Suprapubic skin (tissue), 4 donors: ENCODE data around the gene MED25.

ENCODE experiments used
- CTCF ChIP-seq, 2 donors: fragments of 200-600 bp in 1 of 2; fragments of 450-650 bp in 1 of 2; sonication (generic) in 1 of 2; IDR thresholded peaks; one replicate each; pipeline ENCODE4 v1.5.1; 2016 to 2019; ENCODE audit warnings: antibody characterized with exemption in 2 of 2, mild to moderate bottlenecking in 1 of 2, moderate library complexity in 1 of 2
- POLR2A ChIP-seq, 2 donors: fragments of 450-650 bp; IDR thresholded peaks; one replicate each; pipeline ENCODE4 v1.6.1; 2017; ENCODE audit warnings: antibody characterized with exemption in 2 of 2, mild to moderate bottlenecking in 2 of 2, moderate library complexity in 2 of 2
- POLR2AphosphoS5 ChIP-seq, 3 donors: sonication (generic); formaldehyde crosslinking; IDR thresholded peaks; one replicate each; pipeline ENCODE4 v1.6.1; 2017; ENCODE audit warnings: antibody characterized with exemption in 3 of 3

GRCh38 chr19:49807058-49807903, 10.8 kb upstream of the MED25 start:
- TF ChIP-seq POLR2A (IDR thresholded peaks at IDR 0.05) (no peak), CTCF (IDR thresholded peaks at IDR 0.05) (no peak), POLR2AphosphoS5 (IDR thresholded peaks at IDR 0.05) (no peak)
